ENCODE measurements around the gene TECPR2. TPM values are rescaled to one million over a fixed set of nuclear protein-coding genes. Genes with fewer than 3 reads are reported as not detected.

TECPR2 gene
- total RNA-seq, 1 experiment from 2014 or later = 21.3 TPM

DNA sequence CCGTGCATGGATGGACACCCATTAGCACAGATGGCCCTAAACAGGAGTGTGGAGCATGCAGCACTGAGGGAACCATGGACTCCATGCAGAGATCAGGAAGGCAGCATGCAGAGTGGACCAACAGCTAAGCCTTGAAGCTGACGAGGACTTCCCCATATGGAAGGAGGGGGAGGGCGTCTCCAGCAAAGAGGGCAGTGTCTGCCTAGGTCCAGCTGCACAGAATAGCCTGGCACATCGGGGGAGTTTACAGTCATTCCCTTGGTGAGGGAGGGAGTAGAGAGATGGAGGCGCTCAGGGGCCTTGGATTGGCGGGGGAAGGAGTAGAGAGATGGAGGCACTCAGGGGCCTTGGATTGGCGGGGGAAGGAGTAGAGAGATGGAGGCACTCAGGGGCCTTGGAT lies 82.3 kb downstream of the TECPR2 start:
- Mint-ChIP-seq H3K4me3 (no peak overlapping the region), H3K9me3 (no peaks in the 10 kb centered on the region), H3K27me3 (ENCODE audit: low read depth) (no peaks in the 10 kb centered on the region), H3K27ac (no peak overlapping the region), H3K4me1 (no peaks in the 10 kb centered on the region), H3K36me3 (peaks cover 34% of the 10 kb centered on the region)
- DNase-seq (ENCODE audit: low spot score) (no peak), ATAC-seq (no peak)
- ChIA-PET POLR2A (no interaction called here), CTCF (no interaction called here)
- TF ChIP-seq JUN (CRISPR knock-in tag; IDR thresholded peaks at IDR 0.05) (no peak), NR1H2 (CRISPR knock-in tag; IDR thresholded peaks at IDR 0.05) (no peak), GRHL2 (CRISPR knock-in tag; IDR thresholded peaks at IDR 0.05; ENCODE audit: insufficient replicate concordance, severe bottlenecking) (no peak), OVOL2 (CRISPR knock-in tag; IDR thresholded peaks at IDR 0.05; ENCODE audit: borderline replicate concordance) (no peak), GABPB1 (CRISPR knock-in tag; IDR thresholded peaks at IDR 0.05) (no peak), NFE2L1 (CRISPR knock-in tag; IDR thresholded peaks at IDR 0.05) (no peak), ZNF423 (CRISPR knock-in tag; IDR thresholded peaks at IDR 0.05) (no peak), CBFB (CRISPR knock-in tag; IDR thresholded peaks at IDR 0.05; ENCODE audit: low read depth) (no peak), GTF2I (CRISPR knock-in tag; conservative IDR thresholded peaks at IDR 0.05) (no peak), ZNF219 (CRISPR knock-in tag; IDR thresholded peaks at IDR 0.05; ENCODE audit: borderline replicate concordance) (no peak), ZNF416 (CRISPR knock-in tag; IDR thresholded peaks at IDR 0.05) (no peak), PRRX2 (CRISPR knock-in tag; IDR thresholded peaks at IDR 0.05) (no peak)
- TF ChIP-seq, protein P1, sequence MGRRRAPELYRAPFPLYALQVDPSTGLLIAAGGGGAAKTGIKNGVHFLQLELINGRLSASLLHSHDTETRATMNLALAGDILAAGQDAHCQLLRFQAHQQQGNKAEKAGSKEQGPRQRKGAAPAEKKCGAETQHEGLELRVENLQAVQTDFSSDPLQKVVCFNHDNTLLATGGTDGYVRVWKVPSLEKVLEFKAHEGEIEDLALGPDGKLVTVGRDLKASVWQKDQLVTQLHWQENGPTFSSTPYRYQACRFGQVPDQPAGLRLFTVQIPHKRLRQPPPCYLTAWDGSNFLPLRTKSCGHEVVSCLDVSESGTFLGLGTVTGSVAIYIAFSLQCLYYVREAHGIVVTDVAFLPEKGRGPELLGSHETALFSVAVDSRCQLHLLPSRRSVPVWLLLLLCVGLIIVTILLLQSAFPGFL (CRISPR knock-in tag; IDR thresholded peaks at IDR 0.05; ENCODE audit: borderline replicate concordance) = no peak
- TF ChIP-seq, protein P2, sequence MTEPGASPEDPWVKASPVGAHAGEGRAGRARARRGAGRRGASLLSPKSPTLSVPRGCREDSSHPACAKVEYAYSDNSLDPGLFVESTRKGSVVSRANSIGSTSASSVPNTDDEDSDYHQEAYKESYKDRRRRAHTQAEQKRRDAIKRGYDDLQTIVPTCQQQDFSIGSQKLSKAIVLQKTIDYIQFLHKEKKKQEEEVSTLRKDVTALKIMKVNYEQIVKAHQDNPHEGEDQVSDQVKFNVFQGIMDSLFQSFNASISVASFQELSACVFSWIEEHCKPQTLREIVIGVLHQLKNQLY (CRISPR knock-in tag; IDR thresholded peaks at IDR 0.05) = no peak
- TF ChIP-seq, protein P3, sequence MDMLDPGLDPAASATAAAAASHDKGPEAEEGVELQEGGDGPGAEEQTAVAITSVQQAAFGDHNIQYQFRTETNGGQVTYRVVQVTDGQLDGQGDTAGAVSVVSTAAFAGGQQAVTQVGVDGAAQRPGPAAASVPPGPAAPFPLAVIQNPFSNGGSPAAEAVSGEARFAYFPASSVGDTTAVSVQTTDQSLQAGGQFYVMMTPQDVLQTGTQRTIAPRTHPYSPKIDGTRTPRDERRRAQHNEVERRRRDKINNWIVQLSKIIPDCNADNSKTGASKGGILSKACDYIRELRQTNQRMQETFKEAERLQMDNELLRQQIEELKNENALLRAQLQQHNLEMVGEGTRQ (CRISPR knock-in tag; IDR thresholded peaks at IDR 0.05) = no peak
- TF ChIP-seq, protein P4, sequence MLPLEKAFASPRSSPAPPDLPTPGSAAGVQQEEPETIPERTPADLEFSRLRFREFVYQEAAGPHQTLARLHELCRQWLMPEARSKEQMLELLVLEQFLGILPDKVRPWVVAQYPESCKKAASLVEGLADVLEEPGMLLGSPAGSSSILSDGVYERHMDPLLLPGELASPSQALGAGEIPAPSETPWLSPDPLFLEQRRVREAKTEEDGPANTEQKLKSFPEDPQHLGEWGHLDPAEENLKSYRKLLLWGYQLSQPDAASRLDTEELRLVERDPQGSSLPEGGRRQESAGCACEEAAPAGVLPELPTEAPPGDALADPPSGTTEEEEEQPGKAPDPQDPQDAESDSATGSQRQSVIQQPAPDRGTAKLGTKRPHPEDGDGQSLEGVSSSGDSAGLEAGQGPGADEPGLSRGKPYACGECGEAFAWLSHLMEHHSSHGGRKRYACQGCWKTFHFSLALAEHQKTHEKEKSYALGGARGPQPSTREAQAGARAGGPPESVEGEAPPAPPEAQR (CRISPR knock-in tag; IDR thresholded peaks at IDR 0.05) = no peak
- TF ChIP-seq, protein P5, sequence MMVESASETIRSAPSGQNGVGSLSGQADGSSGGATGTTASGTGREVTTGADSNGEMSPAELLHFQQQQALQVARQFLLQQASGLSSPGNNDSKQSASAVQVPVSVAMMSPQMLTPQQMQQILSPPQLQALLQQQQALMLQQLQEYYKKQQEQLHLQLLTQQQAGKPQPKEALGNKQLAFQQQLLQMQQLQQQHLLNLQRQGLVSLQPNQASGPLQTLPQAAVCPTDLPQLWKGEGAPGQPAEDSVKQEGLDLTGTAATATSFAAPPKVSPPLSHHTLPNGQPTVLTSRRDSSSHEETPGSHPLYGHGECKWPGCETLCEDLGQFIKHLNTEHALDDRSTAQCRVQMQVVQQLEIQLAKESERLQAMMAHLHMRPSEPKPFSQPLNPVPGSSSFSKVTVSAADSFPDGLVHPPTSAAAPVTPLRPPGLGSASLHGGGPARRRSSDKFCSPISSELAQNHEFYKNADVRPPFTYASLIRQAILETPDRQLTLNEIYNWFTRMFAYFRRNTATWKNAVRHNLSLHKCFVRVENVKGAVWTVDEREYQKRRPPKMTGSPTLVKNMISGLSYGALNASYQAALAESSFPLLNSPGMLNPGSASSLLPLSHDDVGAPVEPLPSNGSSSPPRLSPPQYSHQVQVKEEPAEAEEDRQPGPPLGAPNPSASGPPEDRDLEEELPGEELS (CRISPR knock-in tag; IDR thresholded peaks at IDR 0.05) = no peak
- TF ChIP-seq, protein P6, sequence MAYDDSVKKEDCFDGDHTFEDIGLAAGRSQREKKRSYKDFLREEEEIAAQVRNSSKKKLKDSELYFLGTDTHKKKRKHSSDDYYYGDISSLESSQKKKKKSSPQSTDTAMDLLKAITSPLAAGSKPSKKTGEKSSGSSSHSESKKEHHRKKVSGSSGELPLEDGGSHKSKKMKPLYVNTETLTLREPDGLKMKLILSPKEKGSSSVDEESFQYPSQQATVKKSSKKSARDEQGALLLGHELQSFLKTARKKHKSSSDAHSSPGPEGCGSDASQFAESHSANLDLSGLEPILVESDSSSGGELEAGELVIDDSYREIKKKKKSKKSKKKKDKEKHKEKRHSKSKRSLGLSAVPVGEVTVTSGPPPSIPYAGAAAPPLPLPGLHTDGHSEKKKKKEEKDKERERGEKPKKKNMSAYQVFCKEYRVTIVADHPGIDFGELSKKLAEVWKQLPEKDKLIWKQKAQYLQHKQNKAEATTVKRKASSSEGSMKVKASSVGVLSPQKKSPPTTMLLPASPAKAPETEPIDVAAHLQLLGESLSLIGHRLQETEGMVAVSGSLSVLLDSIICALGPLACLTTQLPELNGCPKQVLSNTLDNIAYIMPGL (CRISPR knock-in tag; IDR thresholded peaks at IDR 0.05) = no peak

DNA sequence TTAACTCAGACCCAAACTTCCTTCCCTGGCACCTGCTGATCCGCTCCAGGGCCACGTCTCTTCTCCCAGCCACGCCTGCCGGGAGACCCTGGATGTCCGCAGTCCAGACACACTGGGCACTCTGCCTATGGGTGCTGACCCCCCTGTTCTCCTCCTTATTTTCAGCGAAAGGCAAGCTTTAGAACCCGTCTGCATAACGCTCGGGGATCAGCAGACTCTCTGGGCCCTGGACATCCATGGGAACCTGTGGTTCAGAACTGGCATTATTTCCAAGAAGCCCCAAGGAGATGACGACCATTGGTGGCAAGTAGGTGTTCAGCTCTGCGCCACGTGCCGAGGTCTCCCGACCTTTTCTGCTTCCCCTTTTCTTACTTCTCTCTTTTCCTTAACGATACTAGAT lies 82.9 kb downstream of the TECPR2 start:
- H3K27me3 Mint-ChIP-seq (ENCODE audit: low read depth) = no peaks in the 10 kb centered on the region
- no peak overlapping the region for H3K27ac Mint-ChIP-seq
- H3K36me3 Mint-ChIP-seq = peaks cover 34% of the 10 kb centered on the region
- POLR2A ChIA-PET = no interaction called here
- CTCF ChIA-PET = no interaction called here
- DNase-seq (ENCODE audit: low spot score) (no peak), ATAC-seq (no peak)
- no peaks in the 10 kb centered on the region for H3K4me1 Mint-ChIP-seq
- H3K9me3 Mint-ChIP-seq = no peaks in the 10 kb centered on the region
- no peak overlapping the region for H3K4me3 Mint-ChIP-seq
- TF ChIP-seq, protein P7, sequence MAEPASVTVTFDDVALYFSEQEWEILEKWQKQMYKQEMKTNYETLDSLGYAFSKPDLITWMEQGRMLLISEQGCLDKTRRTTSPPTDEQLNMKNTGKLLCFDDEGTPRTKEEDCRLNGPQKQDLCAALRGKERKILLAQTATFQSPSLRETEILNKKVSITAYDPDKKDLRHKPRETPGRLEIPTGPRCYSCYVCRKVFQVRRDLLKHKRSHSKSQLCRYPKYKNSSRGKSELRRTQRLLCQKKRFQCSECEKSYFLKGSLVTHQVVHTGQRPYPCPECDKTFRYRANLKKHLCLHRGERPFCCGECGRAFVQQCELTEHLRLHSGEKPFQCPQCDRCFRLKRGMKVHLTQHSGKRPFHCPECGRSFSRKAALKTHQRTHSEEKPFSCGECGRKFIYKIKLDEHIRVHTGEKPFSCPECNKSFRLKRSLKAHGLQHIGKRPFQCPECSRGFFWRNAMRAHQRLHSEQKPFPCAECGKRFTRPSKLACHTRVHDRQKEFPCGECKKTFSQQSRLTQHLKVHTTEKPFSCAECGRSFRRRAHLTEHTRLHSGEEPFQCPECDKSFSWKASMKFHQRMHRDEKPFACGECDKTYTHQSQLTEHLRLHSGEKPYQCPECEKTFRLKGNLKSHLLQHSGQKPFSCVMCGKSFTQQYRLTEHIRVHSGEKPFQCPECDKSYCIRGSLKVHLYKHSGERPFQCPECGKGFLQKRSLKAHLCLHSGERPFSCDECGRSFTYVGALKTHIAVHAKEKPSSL (CRISPR knock-in tag; conservative IDR thresholded peaks at IDR 0.05) = no peak
- TF ChIP-seq JUN (CRISPR knock-in tag; IDR thresholded peaks at IDR 0.05) (no peak), TCF7 (CRISPR knock-in tag; IDR thresholded peaks at IDR 0.05; ENCODE audit: low read depth) (no peak)
- TF ChIP-seq, protein P8, sequence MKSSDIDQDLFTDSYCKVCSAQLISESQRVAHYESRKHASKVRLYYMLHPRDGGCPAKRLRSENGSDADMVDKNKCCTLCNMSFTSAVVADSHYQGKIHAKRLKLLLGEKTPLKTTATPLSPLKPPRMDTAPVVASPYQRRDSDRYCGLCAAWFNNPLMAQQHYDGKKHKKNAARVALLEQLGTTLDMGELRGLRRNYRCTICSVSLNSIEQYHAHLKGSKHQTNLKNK (CRISPR knock-in tag; IDR thresholded peaks at IDR 0.05) = no peak
